Panc1 (cell line): ENCODE measurements around the gene ADORA2A. TPM values are rescaled to one million over a fixed set of nuclear protein-coding genes. Genes with fewer than 3 reads are reported as not detected.

Source experiments
- ATAC-seq: fragments of 200-7000 bp; cut with Tn5 transposase; 2 replicates; pipeline ENCODE4 v1.9.1; 2020; ENCODE audit warnings: mild to moderate bottlenecking, moderate library complexity
- BruUV-seq: library from RNA; stranded (reverse); fragments of 400-500 nt; replicated peaks from 2 replicates; lab custom pipeline; 2021; lab: Mats Ljungman, UMichigan
- CTCF ChIA-PET: fragments of 300-600 bp; sonication (Branson Sonifier 250); formaldehyde crosslinking; loops from one replicate; lab custom pipeline; 2022; ENCODE audit warnings: antibody characterized with exemption; lab: Charles Lee
- POLR2A ChIA-PET: fragments of 300-600 bp; sonication (Branson Sonifier 250); formaldehyde crosslinking; loops from one replicate; lab custom pipeline; 2022; ENCODE audit warnings: antibody characterized with exemption; lab: Charles Lee
- DNase-seq: peaks from one replicate; pipeline ENCODE4 v3.0.0-alpha.2; 2010; ENCODE audit warnings: low read depth, low spot score
- H3K27ac ChIP-seq: 2 replicates; pipeline ENCODE4 v1.5.1; 2011; ENCODE audit warnings: mild to moderate bottlenecking, low read length, inconsistent platforms
- H3K27me3 ChIP-seq: fragments of 200-500 bp; sonication (Bioruptor generic); 2 replicates; pipeline ENCODE4 v1.6.0; 2014; ENCODE audit warnings: low read length, inconsistent platforms; ENCODE audit not compliant: control insufficient read depth, insufficient read depth
- H3K36me3 ChIP-seq: fragments of 200-500 bp; sonication (Bioruptor generic); 2 replicates; pipeline ENCODE4 v1.5.1; 2014; ENCODE audit warnings: inconsistent platforms, mild to moderate bottlenecking, low read length, moderate library complexity; ENCODE audit not compliant: control insufficient read depth, insufficient read depth
- H3K4me1 ChIP-seq: 2 replicates; pipeline ENCODE4 v1.5.1; 2011; ENCODE audit warnings: inconsistent platforms, mild to moderate bottlenecking, low read length, moderate library complexity; ENCODE audit not compliant: control insufficient read depth, insufficient read depth
- H3K4me3 ChIP-seq, 2 experiments: 2 replicates each; pipeline ENCODE4 v1.5.1; 2011 to 2012; ENCODE audit warnings: low read depth in 2 of 2, low read length in 2 of 2, mild to moderate bottlenecking in 2 of 2, inconsistent platforms in 1 of 2, moderate library complexity in 1 of 2
- H3K9me3 ChIP-seq: fragments of 200-500 bp; sonication (Bioruptor generic); 2 replicates; pipeline ENCODE4 v1.5.1; 2014; ENCODE audit warnings: low read depth, mild to moderate bottlenecking, inconsistent platforms, low read length, moderate library complexity; ENCODE audit not compliant: control insufficient read depth, insufficient read depth
- POLR2AphosphoS5 ChIP-seq: IDR thresholded peaks from 2 replicates; pipeline ENCODE4 v1.6.1; 2012; ENCODE audit warnings: mild to moderate bottlenecking, low read depth, low read length, moderate library complexity
- SIN3A ChIP-seq: IDR thresholded peaks from 2 replicates; pipeline ENCODE4 v1.6.1; 2012; ENCODE audit warnings: low read depth, mild to moderate bottlenecking, low read length, moderate library complexity, borderline replicate concordance; ENCODE audit not compliant: insufficient read depth
- TCF7L2 ChIP-seq: IDR thresholded peaks from 2 replicates; pipeline ENCODE4 v1.6.1; 2011; ENCODE audit warnings: mild to moderate bottlenecking, low read depth, low read length, inconsistent platforms
- in situ Hi-C: cut with HindIII; loops from 2 replicates; pipeline ENCODE4 v1.10.0; 2016; ENCODE audit warnings: low sequenced_read_pairs, low pct_unique_long_range_greater_than_20kb
- intact Hi-C: fragments of 100-400 bp; cut with micrococcal nuclease; formaldehyde crosslinking; loops from one replicate; pipeline ENCODE4 v1.10.0; 2022; ENCODE audit not compliant: unreplicated experiment
- total RNA-seq: library from RNA; stranded (reverse); gene quantifications from one replicate; pipeline ENCODE4 v1.2.1, GENCODE V29; 2021; ENCODE audit not compliant: unreplicated experiment
- TF ChIP-seq, protein P1 (sequence below), 2 experiments: IDR thresholded peaks; 2 replicates each; pipeline ENCODE4 v1.6.1; 2011 to 2012; ENCODE audit warnings: low read depth in 2 of 2, control low read depth in 1 of 2, low read length in 1 of 2, mild to moderate bottlenecking in 1 of 2, moderate library complexity in 1 of 2; ENCODE audit not compliant: insufficient read depth in 1 of 2
- TF ChIP-seq, protein P2 (sequence below): fragments of 450-650 bp; IDR thresholded peaks from 2 replicates; pipeline ENCODE4 v1.5.1; 2017; ENCODE audit warnings: mild to moderate bottlenecking

Gene ADORA2A
- total RNA-seq, 1 experiment from 2014 or later = 11.5 TPM

- no peak for ATAC-seq
- H3K27me3 ChIP-seq = no peaks in the 10 kb centered on the region
- no peak for TF ChIP-seq POLR2AphosphoS5
- no peak for TF ChIP-seq SIN3A
- TF ChIP-seq, protein P1, sequence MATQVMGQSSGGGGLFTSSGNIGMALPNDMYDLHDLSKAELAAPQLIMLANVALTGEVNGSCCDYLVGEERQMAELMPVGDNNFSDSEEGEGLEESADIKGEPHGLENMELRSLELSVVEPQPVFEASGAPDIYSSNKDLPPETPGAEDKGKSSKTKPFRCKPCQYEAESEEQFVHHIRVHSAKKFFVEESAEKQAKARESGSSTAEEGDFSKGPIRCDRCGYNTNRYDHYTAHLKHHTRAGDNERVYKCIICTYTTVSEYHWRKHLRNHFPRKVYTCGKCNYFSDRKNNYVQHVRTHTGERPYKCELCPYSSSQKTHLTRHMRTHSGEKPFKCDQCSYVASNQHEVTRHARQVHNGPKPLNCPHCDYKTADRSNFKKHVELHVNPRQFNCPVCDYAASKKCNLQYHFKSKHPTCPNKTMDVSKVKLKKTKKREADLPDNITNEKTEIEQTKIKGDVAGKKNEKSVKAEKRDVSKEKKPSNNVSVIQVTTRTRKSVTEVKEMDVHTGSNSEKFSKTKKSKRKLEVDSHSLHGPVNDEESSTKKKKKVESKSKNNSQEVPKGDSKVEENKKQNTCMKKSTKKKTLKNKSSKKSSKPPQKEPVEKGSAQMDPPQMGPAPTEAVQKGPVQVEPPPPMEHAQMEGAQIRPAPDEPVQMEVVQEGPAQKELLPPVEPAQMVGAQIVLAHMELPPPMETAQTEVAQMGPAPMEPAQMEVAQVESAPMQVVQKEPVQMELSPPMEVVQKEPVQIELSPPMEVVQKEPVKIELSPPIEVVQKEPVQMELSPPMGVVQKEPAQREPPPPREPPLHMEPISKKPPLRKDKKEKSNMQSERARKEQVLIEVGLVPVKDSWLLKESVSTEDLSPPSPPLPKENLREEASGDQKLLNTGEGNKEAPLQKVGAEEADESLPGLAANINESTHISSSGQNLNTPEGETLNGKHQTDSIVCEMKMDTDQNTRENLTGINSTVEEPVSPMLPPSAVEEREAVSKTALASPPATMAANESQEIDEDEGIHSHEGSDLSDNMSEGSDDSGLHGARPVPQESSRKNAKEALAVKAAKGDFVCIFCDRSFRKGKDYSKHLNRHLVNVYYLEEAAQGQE (IDR thresholded peaks at IDR 0.05; ENCODE audit: insufficient read depth in 1 of 2, low read depth in 2 of 2, low read length in 1 of 2) = no peak
- TF ChIP-seq TCF7L2 = no peak
- TF ChIP-seq, protein P2, sequence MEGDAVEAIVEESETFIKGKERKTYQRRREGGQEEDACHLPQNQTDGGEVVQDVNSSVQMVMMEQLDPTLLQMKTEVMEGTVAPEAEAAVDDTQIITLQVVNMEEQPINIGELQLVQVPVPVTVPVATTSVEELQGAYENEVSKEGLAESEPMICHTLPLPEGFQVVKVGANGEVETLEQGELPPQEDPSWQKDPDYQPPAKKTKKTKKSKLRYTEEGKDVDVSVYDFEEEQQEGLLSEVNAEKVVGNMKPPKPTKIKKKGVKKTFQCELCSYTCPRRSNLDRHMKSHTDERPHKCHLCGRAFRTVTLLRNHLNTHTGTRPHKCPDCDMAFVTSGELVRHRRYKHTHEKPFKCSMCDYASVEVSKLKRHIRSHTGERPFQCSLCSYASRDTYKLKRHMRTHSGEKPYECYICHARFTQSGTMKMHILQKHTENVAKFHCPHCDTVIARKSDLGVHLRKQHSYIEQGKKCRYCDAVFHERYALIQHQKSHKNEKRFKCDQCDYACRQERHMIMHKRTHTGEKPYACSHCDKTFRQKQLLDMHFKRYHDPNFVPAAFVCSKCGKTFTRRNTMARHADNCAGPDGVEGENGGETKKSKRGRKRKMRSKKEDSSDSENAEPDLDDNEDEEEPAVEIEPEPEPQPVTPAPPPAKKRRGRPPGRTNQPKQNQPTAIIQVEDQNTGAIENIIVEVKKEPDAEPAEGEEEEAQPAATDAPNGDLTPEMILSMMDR = no peak
- intact Hi-C loops (no loop called here), in situ Hi-C loops (no loop called here)
- peaks cover 11% of the 10 kb centered on the region for H3K4me1 ChIP-seq
- DNase-seq = no peak
- POLR2A ChIA-PET = no interaction called here
- no peaks in the 10 kb centered on the region for H3K9me3 ChIP-seq
- CTCF ChIA-PET = no interaction called here
- no peaks in the 10 kb centered on the region for H3K36me3 ChIP-seq
- no peak overlapping the region for H3K27ac ChIP-seq
- no peak overlapping the region for H3K4me3 ChIP-seq
- BruUV-seq = no TSS peak
Observed at GRCh38 chr22:24417901-24418641, 9.3 kb upstream of the ADORA2A start.

DNA sequence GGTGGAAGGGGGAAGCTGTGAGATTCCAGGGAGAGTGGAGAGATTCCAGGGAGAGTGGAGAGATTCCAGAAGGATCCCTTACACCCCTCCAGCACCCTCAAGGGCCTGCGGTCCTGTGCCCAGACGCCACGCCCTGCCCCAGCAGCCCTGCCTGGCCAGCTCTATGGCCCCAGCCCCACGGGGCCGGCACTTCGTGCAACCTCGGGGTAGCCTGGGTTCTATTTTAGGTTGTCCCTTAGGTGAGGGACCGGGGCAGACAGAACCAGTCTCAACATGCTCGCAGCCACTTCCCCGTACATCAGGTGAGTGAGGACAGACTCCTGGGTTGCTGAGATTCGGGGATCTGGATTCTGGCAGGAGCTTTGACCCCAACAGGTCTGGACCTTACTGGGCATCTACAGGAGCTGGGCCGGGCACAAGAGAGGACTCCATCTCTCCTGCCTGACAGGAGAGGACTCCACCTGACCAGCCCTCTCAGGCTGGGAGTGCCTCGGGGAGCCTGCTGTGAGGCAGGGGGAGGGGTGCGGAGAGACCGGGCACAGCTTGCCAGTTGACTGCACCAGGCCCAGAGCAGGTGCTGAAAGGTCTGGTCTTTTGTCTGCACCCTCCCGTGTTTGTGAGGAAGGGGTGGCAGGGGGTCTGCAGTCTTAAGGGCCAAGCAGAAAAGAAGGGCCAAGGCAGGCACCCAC, 8.5 kb upstream of the ADORA2A start:
- Histone ChIP-seq H3K9me3 (no peaks in the 10 kb centered on the region), H3K27ac (no peak overlapping the region), H3K27me3 (no peaks in the 10 kb centered on the region), H3K36me3 (no peaks in the 10 kb centered on the region), H3K4me3 (no peak overlapping the region), H3K4me1 (peaks cover 11% of the 10 kb centered on the region)
- CTCF ChIA-PET = interaction anchor here (0.6 kb wide), 1 partner anchor 86 kb away, joined by 3 read pairs; no protein-coding TSS in a partner anchor
- ATAC-seq = no peak
- BruUV-seq = no TSS peak
- POLR2A ChIA-PET = interaction anchor here (0.6 kb wide), 1 partner anchor 10 kb away, joined by 3 read pairs; no protein-coding TSS in a partner anchor
- TF ChIP-seq, protein P2 = no peak
- TF ChIP-seq SIN3A (no peak), TCF7L2 (no peak), POLR2AphosphoS5 (no peak)
- TF ChIP-seq, protein P1 (IDR thresholded peaks at IDR 0.05; ENCODE audit: insufficient read depth in 1 of 2, low read depth in 2 of 2, low read length in 1 of 2) = no peak
- intact Hi-C loops = no loop called here
- in situ Hi-C loops = no loop called here
- DNase-seq = no peak
